ENCODE results near the gene ZSCAN20.

The ZSCAN20 gene

DNA sequence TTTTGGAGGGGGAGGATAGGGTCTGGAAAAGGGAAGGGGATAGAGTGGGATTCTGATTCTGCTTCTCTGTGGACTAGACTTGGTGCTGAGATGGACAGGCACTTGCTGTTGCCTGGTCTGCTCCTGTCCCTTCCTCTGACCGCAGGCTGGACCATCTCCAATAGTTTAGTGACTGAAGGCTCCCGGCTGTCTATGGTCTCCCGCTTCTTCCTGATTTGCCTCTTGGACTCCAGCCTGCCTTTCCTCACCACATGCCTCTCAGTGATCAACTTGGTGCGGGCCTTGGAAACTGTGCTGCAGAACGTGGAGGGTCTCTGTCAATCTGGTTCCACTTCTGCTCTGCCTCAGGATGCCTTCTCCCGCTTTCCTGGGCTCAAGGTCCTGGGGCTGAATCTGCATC, 6.3 kb upstream of the ZSCAN20 start:
- H3K4me3 ChIP-seq (ENCODE audit: low read length), result no peak overlapping the region
- TF ChIP-seq, protein P1, sequence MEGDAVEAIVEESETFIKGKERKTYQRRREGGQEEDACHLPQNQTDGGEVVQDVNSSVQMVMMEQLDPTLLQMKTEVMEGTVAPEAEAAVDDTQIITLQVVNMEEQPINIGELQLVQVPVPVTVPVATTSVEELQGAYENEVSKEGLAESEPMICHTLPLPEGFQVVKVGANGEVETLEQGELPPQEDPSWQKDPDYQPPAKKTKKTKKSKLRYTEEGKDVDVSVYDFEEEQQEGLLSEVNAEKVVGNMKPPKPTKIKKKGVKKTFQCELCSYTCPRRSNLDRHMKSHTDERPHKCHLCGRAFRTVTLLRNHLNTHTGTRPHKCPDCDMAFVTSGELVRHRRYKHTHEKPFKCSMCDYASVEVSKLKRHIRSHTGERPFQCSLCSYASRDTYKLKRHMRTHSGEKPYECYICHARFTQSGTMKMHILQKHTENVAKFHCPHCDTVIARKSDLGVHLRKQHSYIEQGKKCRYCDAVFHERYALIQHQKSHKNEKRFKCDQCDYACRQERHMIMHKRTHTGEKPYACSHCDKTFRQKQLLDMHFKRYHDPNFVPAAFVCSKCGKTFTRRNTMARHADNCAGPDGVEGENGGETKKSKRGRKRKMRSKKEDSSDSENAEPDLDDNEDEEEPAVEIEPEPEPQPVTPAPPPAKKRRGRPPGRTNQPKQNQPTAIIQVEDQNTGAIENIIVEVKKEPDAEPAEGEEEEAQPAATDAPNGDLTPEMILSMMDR (IDR thresholded peaks at IDR 0.05; ENCODE audit: insufficient read depth, low read depth, low read length, missing control alignments), result no peak
- no peak for DNase-seq (ENCODE audit: low read depth)

DNA sequence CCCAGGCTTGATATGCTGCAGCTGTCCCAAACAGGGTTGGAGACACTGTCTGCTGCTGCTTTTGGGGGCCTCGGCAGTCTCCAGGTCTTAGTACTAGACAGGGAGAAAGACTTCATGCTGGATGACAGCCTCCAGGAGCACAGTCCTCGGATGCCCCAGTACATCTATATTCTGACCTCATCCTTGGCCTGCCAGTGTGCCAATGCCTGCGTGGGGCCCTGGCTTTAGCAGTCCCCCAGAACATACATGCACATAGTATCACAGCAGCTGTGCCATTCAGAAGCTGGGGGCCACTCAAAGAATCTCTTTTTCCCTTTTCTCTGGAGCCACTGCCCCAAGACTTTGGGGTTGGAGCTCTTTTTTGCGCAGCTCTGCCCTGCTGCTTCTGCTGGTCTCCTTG, 4.4 kb upstream of the ZSCAN20 start:
- DNase-seq (ENCODE audit: low read depth), result no peak
- TF ChIP-seq, protein P1 (IDR thresholded peaks at IDR 0.05; ENCODE audit: insufficient read depth, low read depth, low read length, missing control alignments), result no peak
- H3K4me3 ChIP-seq (ENCODE audit: low read length), result no peak overlapping the region

DNA sequence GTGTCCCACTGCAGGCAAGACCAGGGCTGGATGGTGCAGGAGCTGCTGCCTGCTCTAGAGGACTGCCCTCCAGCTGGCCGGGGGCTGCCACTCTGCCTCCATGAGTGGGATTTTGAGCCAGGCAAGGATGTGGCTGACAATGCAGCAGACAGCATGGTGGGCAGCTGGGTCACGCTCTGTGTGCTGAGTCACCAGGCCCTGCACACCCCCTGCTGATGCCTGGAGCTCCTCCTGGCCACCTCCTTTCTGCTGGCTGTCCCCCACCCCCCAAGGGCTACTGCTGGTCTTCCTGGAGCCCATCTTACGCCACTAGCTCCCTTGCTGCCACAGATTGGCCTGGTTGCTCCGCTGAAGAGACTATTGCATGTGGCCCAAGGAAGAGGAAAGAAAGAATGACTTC, 3.9 kb upstream of the ZSCAN20 start:
- H3K4me3 ChIP-seq (ENCODE audit: low read length), result no peak overlapping the region
- TF ChIP-seq, protein P1 (IDR thresholded peaks at IDR 0.05; ENCODE audit: insufficient read depth, low read depth, low read length, missing control alignments), result no peak
- no peak for DNase-seq (ENCODE audit: low read depth)

DNA sequence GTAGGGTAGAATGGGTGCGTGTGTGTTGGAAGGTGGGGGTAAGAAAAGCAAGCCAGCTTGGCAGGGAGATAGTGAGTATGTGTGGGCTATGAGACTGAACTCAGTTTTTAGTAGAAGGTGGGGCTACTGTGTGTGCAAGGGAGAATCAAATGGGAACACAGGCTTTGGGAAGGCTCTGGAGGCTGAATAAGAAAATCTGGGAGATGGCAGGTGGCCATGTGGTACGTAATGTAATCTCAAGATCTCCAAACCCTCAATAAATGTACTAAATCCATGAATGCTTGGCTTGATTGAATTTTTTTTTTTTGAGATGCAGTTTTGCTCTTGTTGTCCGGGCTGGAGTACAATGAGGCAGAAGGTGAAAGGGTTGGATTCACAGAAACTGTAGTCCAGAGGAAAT, 3.5 kb upstream of the ZSCAN20 start:
- no peak for DNase-seq (ENCODE audit: low read depth)
- H3K4me3 ChIP-seq (ENCODE audit: low read length), result no peak overlapping the region
- TF ChIP-seq, protein P1 (IDR thresholded peaks at IDR 0.05; ENCODE audit: insufficient read depth, low read depth, low read length, missing control alignments), result no peak

DNA sequence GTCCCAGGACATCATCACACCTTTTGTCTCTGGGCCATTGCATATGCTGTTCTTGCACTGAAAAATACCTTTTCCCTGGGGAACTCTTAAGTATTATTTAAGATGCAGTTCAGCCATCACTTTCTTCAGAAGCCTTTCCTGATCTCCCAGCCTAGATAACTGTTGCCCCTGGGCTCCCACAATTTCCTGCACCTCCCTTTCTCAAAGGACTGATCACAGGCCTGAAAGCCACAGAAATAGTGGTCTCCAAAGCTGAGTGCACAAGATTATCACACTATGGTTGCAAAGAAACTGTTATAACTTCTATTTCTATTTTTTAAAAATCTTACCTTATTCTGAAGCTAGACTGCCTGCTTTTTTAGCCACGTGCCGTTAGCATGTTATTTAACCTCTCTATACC, 2.8 kb upstream of the ZSCAN20 start:
- H3K4me3 ChIP-seq (ENCODE audit: low read length), result no peak overlapping the region
- TF ChIP-seq, protein P1 (IDR thresholded peaks at IDR 0.05; ENCODE audit: insufficient read depth, low read depth, low read length, missing control alignments), result no peak
- no peak for DNase-seq (ENCODE audit: low read depth)

DNA sequence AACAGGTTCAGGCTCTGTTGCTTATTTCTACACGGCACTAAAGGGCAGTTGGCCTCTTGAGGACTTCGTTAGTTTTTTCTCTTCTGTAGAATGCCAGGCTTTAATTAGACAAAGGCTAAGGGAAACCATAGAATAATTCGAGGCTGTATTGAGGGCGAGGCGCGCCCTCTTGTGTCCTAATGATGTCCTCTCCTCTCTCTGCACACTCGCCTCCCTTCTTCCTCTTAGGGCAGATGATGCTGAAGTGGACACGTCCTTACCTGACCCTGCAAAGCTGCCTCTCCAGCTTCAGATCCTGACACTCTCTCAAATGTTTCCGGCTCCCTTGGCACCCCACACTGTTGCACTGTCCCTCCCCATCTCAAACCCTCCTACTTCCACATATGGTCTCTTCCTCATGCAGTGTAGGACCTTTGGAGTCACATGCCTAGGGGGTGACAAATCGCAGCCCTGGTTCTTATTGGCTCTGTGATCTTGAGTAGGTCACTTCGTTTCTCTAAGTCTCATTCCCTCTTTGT, 1.9 kb upstream of the ZSCAN20 start:
- peak; percentile 90 for DNase-seq (ENCODE audit: low read depth)
- TF ChIP-seq, protein P1 (IDR thresholded peaks at IDR 0.05; ENCODE audit: insufficient read depth, low read depth, low read length, missing control alignments), result peak; percentile 86
- no peak overlapping the region for H3K4me3 ChIP-seq (ENCODE audit: low read length)

DNA sequence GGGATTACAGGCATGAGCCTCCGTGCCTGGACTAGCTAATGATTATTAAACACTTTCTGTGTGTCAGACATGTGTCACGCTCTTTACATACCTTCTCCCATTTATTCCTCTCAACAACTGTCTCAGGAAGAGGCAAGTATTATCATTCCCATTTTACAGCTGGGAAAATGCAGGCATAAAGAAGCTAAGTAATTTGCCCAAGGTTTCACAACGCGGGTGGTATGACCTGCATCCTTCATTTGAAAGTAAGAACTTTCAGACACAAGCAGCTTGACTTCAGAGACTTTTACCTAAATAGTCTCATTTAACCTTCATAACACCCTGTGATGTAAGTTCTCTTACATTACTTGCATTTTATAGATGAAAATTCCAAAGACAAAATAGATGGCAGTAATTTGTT, 1.0 kb upstream of the ZSCAN20 start:
- H3K4me3 ChIP-seq (ENCODE audit: low read length), result no peak overlapping the region
- DNase-seq (ENCODE audit: low read depth), result peak; percentile 30
- TF ChIP-seq, protein P1 (IDR thresholded peaks at IDR 0.05; ENCODE audit: insufficient read depth, low read depth, low read length, missing control alignments), result no peak
